Keratinocyte (primary cell): ENCODE data around the gene PDK4. TPM values are rescaled to one million over a fixed set of nuclear protein-coding genes. Genes with fewer than 3 reads are reported as not detected.

Source experiments
- DNase-seq: peaks from one replicate; pipeline ENCODE4 v3.0.0-alpha.2; 2011; ENCODE audit warnings: low read depth, missing footprints, low spot score
- FAIRE-seq: peaks from 2 replicates; lab custom pipeline; 2011; peaks lifted over from hg19 to GRCh38; lab: Jason Lieb, UNC
- H2AFZ ChIP-seq: 2 replicates; pipeline ENCODE4 v1.6.0; 2012; ENCODE audit warnings: low read length, control low read depth, inconsistent platforms; ENCODE audit not compliant: control insufficient read depth
- H3K27ac ChIP-seq: 2 replicates; pipeline ENCODE4 v1.5.1; 2011; ENCODE audit warnings: low read length; ENCODE audit not compliant: control insufficient read depth, insufficient read depth
- H3K27me3 ChIP-seq: 3 replicates; pipeline ENCODE4 v1.6.0; 2011; ENCODE audit warnings: low read length; ENCODE audit not compliant: control insufficient read depth, insufficient read depth; ENCODE audit errors: extremely low read depth
- H3K36me3 ChIP-seq, 2 experiments: 2 replicates in 1 of 2; 3 replicates in 1 of 2; pipeline ENCODE4 v1.5.1; 2011; ENCODE audit warnings: low read length in 2 of 2, mild to moderate bottlenecking in 1 of 2; ENCODE audit not compliant: control insufficient read depth in 2 of 2, insufficient read depth in 2 of 2; ENCODE audit errors: extremely low read depth in 1 of 2
- H3K4me1 ChIP-seq: 3 replicates; pipeline ENCODE4 v1.5.1; 2011; ENCODE audit warnings: low read length; ENCODE audit not compliant: control insufficient read depth, insufficient read depth; ENCODE audit errors: extremely low read depth
- H3K4me2 ChIP-seq: 3 replicates; pipeline ENCODE4 v1.6.0; 2011; ENCODE audit warnings: low read depth, low read length; ENCODE audit not compliant: control insufficient read depth, insufficient read depth; ENCODE audit errors: extremely low read depth
- H3K4me3 ChIP-seq, 3 experiments: fragments of 200-600 bp in 1 of 3; sonication (generic) in 1 of 3; 2 replicates in 2 of 3; 3 replicates in 1 of 3; pipeline ENCODE4 v1.5.1; 2011 to 2016; ENCODE audit warnings: low read length in 3 of 3, mild to moderate bottlenecking in 3 of 3, control low read depth in 2 of 3, inconsistent platforms in 1 of 3, low read depth in 1 of 3, mixed read lengths in 1 of 3, mixed run types in 1 of 3, moderate library complexity in 1 of 3; ENCODE audit not compliant: control insufficient read depth in 2 of 3, insufficient read depth in 2 of 3; ENCODE audit errors: extremely low read depth in 1 of 3
- H3K79me2 ChIP-seq: 2 replicates; pipeline ENCODE4 v1.6.0; 2012; ENCODE audit warnings: low read length; ENCODE audit not compliant: control insufficient read depth, insufficient read depth
- H3K9ac ChIP-seq: 3 replicates; pipeline ENCODE4 v1.6.0; 2011; ENCODE audit warnings: low read length; ENCODE audit not compliant: control insufficient read depth, insufficient read depth; ENCODE audit errors: extremely low read depth
- H3K9me1 ChIP-seq: 3 replicates; pipeline ENCODE4 v1.6.0; 2011; ENCODE audit warnings: low read length; ENCODE audit not compliant: control insufficient read depth, insufficient read depth; ENCODE audit errors: extremely low read depth
- H3K9me3 ChIP-seq: 2 replicates; pipeline ENCODE4 v1.5.1; 2012; ENCODE audit warnings: low read depth, low read length; ENCODE audit not compliant: control insufficient read depth
- H4K20me1 ChIP-seq: 3 replicates; pipeline ENCODE4 v1.6.0; 2011; ENCODE audit warnings: low read length; ENCODE audit not compliant: control insufficient read depth, insufficient read depth; ENCODE audit errors: extremely low read depth
- EZH2 ChIP-seq: IDR thresholded peaks from one replicate; pipeline ENCODE4 v1.6.1; 2012; ENCODE audit warnings: inconsistent platforms, mild to moderate bottlenecking, low read length, moderate library complexity
- dilution Hi-C: fragments of 300-500 bp; cut with MboI; formaldehyde crosslinking; loops from one replicate; pipeline ENCODE4 v1.7.0; 2020; ENCODE audit warnings: low sequenced_read_pairs; ENCODE audit not compliant: extremely low pct_ligation_motif_present
- polyA plus RNA-seq, 5 experiments: library from polyadenylated mRNA; depleted of rRNA in 3 of 5; stranded (reverse) in 3 of 5; stranded (forward) in 1 of 5; unstranded in 1 of 5; fragments of >200 nt; gene quantifications; 1 replicate in 1 of 5; 2 replicates in 3 of 5; 3 replicates in 1 of 5; pipeline versions ENCODE4 v1.2.1 to v1.2.3, GENCODE V29; 2011 to 2012; ENCODE audit warnings: missing spikeins in 2 of 5, low read depth in 1 of 5, low replicate concordance in 1 of 5
- TF ChIP-seq, protein P1 (sequence below), 3 experiments: IDR thresholded peaks in 1 of 3; conservative IDR thresholded peaks in 1 of 3; optimal IDR thresholded peaks in 1 of 3; 2 replicates in 2 of 3; 3 replicates in 1 of 3; pipeline versions ENCODE3 to v1.5.1; 2011; ENCODE audit warnings: low read length in 3 of 3, mild to moderate bottlenecking in 3 of 3, moderate library complexity in 2 of 3, control low read depth in 1 of 3, inconsistent platforms in 1 of 3; ENCODE audit not compliant: insufficient read depth in 2 of 3; ENCODE audit errors: extremely low read depth in 1 of 3

The PDK4 gene
- polyA plus RNA-seq, 1 donor (not counting 4 experiments of a cell fraction or from before 2014, with no cell fraction given), result not detected

DNA sequence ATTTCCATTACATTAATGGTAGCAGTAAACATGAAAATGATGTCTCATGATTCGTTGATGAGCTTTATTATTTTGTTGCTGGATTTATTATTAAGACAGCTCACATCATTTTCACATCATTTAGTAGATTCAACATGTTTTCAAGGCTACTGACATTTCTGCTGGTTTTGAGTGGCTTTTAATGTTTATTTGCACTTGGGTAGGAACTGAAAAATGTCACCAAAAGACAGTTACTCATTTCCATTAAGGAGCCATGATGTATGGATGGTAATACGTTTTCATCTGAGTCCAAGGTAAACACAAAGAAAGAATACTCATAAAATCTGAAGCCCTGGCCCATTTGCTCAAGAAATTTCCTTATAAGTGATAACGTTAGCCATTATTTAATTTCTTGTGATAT lies 14.8 kb downstream of the PDK4 start:
- Histone ChIP-seq H3K4me2 (no peak overlapping the region), H3K9me1 (no peaks in the 10 kb centered on the region), H3K27me3 (no peaks in the 10 kb centered on the region), H2AFZ (no peak overlapping the region), H3K79me2 (no peaks in the 10 kb centered on the region), H4K20me1 (no peaks in the 10 kb centered on the region), H3K36me3 (no peaks in the 10 kb centered on the region), H3K27ac (no peak overlapping the region), H3K9me3 (no peaks in the 10 kb centered on the region), H3K4me1 (no peaks in the 10 kb centered on the region), H3K4me3 (no peak overlapping the region), H3K9ac (no peak overlapping the region)
- no peak for DNase-seq
- dilution Hi-C loops, result no loop called here
- TF ChIP-seq, protein P1, sequence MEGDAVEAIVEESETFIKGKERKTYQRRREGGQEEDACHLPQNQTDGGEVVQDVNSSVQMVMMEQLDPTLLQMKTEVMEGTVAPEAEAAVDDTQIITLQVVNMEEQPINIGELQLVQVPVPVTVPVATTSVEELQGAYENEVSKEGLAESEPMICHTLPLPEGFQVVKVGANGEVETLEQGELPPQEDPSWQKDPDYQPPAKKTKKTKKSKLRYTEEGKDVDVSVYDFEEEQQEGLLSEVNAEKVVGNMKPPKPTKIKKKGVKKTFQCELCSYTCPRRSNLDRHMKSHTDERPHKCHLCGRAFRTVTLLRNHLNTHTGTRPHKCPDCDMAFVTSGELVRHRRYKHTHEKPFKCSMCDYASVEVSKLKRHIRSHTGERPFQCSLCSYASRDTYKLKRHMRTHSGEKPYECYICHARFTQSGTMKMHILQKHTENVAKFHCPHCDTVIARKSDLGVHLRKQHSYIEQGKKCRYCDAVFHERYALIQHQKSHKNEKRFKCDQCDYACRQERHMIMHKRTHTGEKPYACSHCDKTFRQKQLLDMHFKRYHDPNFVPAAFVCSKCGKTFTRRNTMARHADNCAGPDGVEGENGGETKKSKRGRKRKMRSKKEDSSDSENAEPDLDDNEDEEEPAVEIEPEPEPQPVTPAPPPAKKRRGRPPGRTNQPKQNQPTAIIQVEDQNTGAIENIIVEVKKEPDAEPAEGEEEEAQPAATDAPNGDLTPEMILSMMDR (optimal IDR thresholded peaks at IDR 0.05 in 1 of 3, IDR thresholded peaks at IDR 0.05 in 1 of 3, conservative IDR thresholded peaks at IDR 0.05 in 1 of 3; ENCODE audit: extremely low read depth in 1 of 3, insufficient read depth in 2 of 3, low read length in 3 of 3), result no peak
- TF ChIP-seq EZH2, result no peak
- no peak for FAIRE-seq

DNA sequence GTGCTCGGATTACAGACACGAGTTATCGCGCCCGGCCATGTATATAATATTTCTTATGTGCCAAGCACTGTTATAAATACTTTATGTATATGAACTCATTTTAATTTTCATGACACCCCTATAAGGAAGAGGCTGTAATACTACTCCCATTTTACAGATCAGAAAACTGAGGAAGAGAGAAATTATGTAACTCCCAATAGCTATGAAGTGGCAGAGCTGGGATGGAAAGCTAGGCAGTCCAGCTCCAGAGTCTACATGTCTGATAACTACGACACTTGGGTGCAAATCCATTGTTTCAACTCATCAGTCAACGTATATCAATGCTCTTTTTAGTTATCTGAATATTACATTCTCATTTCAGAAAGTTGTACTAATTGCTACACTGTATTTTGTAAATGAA lies 17.0 kb downstream of the PDK4 start:
- Histone ChIP-seq H4K20me1 (no peaks in the 10 kb centered on the region), H3K4me3 (no peak overlapping the region), H3K79me2 (no peaks in the 10 kb centered on the region), H2AFZ (no peak overlapping the region), H3K9me3 (no peaks in the 10 kb centered on the region), H3K4me2 (no peak overlapping the region), H3K9ac (no peak overlapping the region), H3K9me1 (no peaks in the 10 kb centered on the region), H3K4me1 (no peaks in the 10 kb centered on the region), H3K27ac (no peak overlapping the region), H3K27me3 (no peaks in the 10 kb centered on the region), H3K36me3 (no peaks in the 10 kb centered on the region)
- DNase-seq, result no peak
- dilution Hi-C loops, result no loop called here
- no peak for FAIRE-seq
- no peak for TF ChIP-seq EZH2
- TF ChIP-seq, protein P1 (optimal IDR thresholded peaks at IDR 0.05 in 1 of 3, IDR thresholded peaks at IDR 0.05 in 1 of 3, conservative IDR thresholded peaks at IDR 0.05 in 1 of 3; ENCODE audit: extremely low read depth in 1 of 3, insufficient read depth in 2 of 3, low read length in 3 of 3), result no peak
